OCI-LY7 (cell line): ENCODE data around the gene BCLAF1. TPM values are rescaled to one million over a fixed set of nuclear protein-coding genes. Genes with fewer than 3 reads are reported as not detected.

Experiments used
- BruUV-seq: library from RNA; stranded (reverse); fragments of 400-500 nt; replicated peaks from 2 replicates; lab custom pipeline; 2021; lab: Mats Ljungman, UMichigan
- CTCF ChIA-PET: fragments of 300-600 bp; sonication (Branson Sonifier 250); formaldehyde crosslinking; loops from one replicate; lab custom pipeline; 2022; ENCODE audit warnings: antibody characterized with exemption; ENCODE audit not compliant: unreplicated experiment; lab: Charles Lee
- POLR2A ChIA-PET: fragments of 300-600 bp; sonication (Branson Sonifier 250); formaldehyde crosslinking; loops from one replicate; lab custom pipeline; 2022; ENCODE audit warnings: antibody characterized with exemption; lab: Charles Lee
- DNase-seq: peaks from one replicate; pipeline ENCODE4 v3.0.0-alpha.2; 2015; ENCODE audit warnings: low spot score
- H2AFZ ChIP-seq: fragments of 200-600 bp; sonication (generic), shearing (Covaris generic); 2 replicates; pipeline ENCODE4 v1.6.1; 2014; ENCODE audit warnings: mild to moderate bottlenecking, antibody characterized with exemption, low read length, moderate library complexity
- H3K27ac ChIP-seq: fragments of 200-600 bp; sonication (generic); 2 replicates; pipeline ENCODE4 v1.5.1; 2014; ENCODE audit warnings: mixed run types, low read depth, mild to moderate bottlenecking, moderate library complexity, low read length, inconsistent platforms; ENCODE audit not compliant: poor library complexity, severe bottlenecking
- H3K36me3 ChIP-seq: fragments of 200-600 bp; sonication (generic); 2 replicates; pipeline ENCODE4 v1.6.1; 2014; ENCODE audit warnings: mild to moderate bottlenecking, antibody characterized with exemption, low read length, moderate library complexity, mixed read lengths; ENCODE audit not compliant: insufficient read depth
- H3K4me1 ChIP-seq: fragments of 200-600 bp; sonication (generic); 2 replicates; pipeline ENCODE4 v1.5.1; 2014; ENCODE audit warnings: mild to moderate bottlenecking, low read length; ENCODE audit not compliant: insufficient read depth, poor library complexity, severe bottlenecking
- H3K4me2 ChIP-seq: fragments of 200-600 bp; sonication (generic); 2 replicates; pipeline ENCODE4 v1.6.1; 2014; ENCODE audit warnings: mild to moderate bottlenecking, low read length
- H3K4me3 ChIP-seq: fragments of 200-600 bp; sonication (generic); 2 replicates; pipeline ENCODE4 v1.5.1; 2014; ENCODE audit warnings: mild to moderate bottlenecking, low read depth, low read length; ENCODE audit not compliant: poor library complexity, severe bottlenecking
- H3K79me2 ChIP-seq: fragments of 200-600 bp; sonication (generic); 2 replicates; pipeline ENCODE4 v1.6.1; 2016; ENCODE audit warnings: low read depth, mild to moderate bottlenecking, low read length, moderate library complexity, mixed read lengths; ENCODE audit not compliant: insufficient read depth
- H3K9me2 ChIP-seq: fragments of 200-600 bp; sonication (generic); 2 replicates; pipeline ENCODE4 v1.6.1; 2016; ENCODE audit warnings: mild to moderate bottlenecking, low read length, mixed read lengths; ENCODE audit not compliant: insufficient read depth
- H3K9me3 ChIP-seq: fragments of 200-600 bp; sonication (generic); 2 replicates; pipeline ENCODE4 v1.6.1; 2014; ENCODE audit warnings: mild to moderate bottlenecking, mixed run types, low read length, mixed read lengths
- H4K20me1 ChIP-seq: fragments of 200-600 bp; sonication (generic); 2 replicates; pipeline ENCODE4 v1.6.1; 2014; ENCODE audit warnings: mild to moderate bottlenecking, antibody characterized with exemption, low read length, moderate library complexity, mixed read lengths; ENCODE audit not compliant: insufficient read depth
- CTCF ChIP-seq: fragments of 200-600 bp; sonication (generic); conservative IDR thresholded peaks from 2 replicates; pipeline ENCODE4 v1.5.1; 2014; ENCODE audit warnings: mild to moderate bottlenecking, antibody characterized with exemption, low read length, moderate library complexity, mixed read lengths
- EZH2phosphoT487 ChIP-seq: fragments of 200-600 bp; sonication (generic); IDR thresholded peaks from 2 replicates; pipeline ENCODE4 v1.6.1; 2018; ENCODE audit warnings: low read depth, borderline replicate concordance, mild to moderate bottlenecking, mixed run types, antibody characterized with exemption, low read length, moderate library complexity, mixed read lengths
- intact Hi-C: fragments of 100-400 bp; cut with micrococcal nuclease; formaldehyde crosslinking; loops from one replicate; pipeline ENCODE4 v1.10.0; 2022; ENCODE audit not compliant: unreplicated experiment
- total RNA-seq, 2 experiments: library from RNA; depleted of rRNA in 1 of 2; stranded (reverse); fragments of >200 nt in 1 of 2; shearing (Covaris generic) in 1 of 2; gene quantifications; 2 replicates each; pipeline ENCODE4 v1.2.3, GENCODE V29; 2014 to 2022

The BCLAF1 gene
- total RNA-seq, 2 experiments from 2014 or later = 130 to 186 TPM

GRCh38 chr6:136289327-136289578, 393 bp downstream of the BCLAF1 start:
- CTCF ChIA-PET = interaction anchor here (1.1 kb wide), 1 partner anchor 63 kb away, joined by 3 read pairs; no protein-coding TSS in a partner anchor
- peak overlapping the region; percentile 97 for H3K27ac ChIP-seq
- peak overlapping the region; percentile 88 for H3K4me3 ChIP-seq
- no peaks in the 10 kb centered on the region for H3K9me3 ChIP-seq
- POLR2A ChIA-PET = interaction anchor here (0.5 to 5.1 kb wide), 12 partner anchors 8 to 532 kb away, joined by 3 to 99 read pairs (median 6); partner anchors contain the start of gene MTFR2
- H3K4me2 ChIP-seq = peak overlapping the region; percentile 91
- peaks cover 37% of the 10 kb centered on the region for H4K20me1 ChIP-seq
- intact Hi-C loops = loop anchor here (1.0 to 10.0 kb wide), 3 partner anchors 39 to 791 kb away; partner anchors contain the start of genes MAP3K5 and MTFR2
- H3K79me2 ChIP-seq = peaks cover 55% of the 10 kb centered on the region
- TSS peak; percentile 62 for BruUV-seq
- H3K9me2 ChIP-seq = no peaks in the 10 kb centered on the region
- peak; percentile 95 for DNase-seq
- peak overlapping the region; percentile 53; the same call in 1 of the 2 replicates for H2AFZ ChIP-seq
- peaks cover 47% of the 10 kb centered on the region for H3K4me1 ChIP-seq
- no peak for TF ChIP-seq EZH2phosphoT487
- TF ChIP-seq CTCF = peak; percentile 40; the same call in 1 of the 2 replicates
- H3K36me3 ChIP-seq = peaks cover 47% of the 10 kb centered on the region

- Histone ChIP-seq H3K4me2 (peak overlapping the region; percentile 91), H4K20me1 (peaks cover 39% of the 10 kb centered on the region), H3K36me3 (peaks cover 48% of the 10 kb centered on the region), H3K9me2 (no peaks in the 10 kb centered on the region), H2AFZ (no peak overlapping the region; the same call in 1 of the 2 replicates), H3K4me3 (peak overlapping the region; percentile 88), H3K9me3 (no peaks in the 10 kb centered on the region), H3K27ac (peak overlapping the region; percentile 97), H3K4me1 (peaks cover 52% of the 10 kb centered on the region), H3K79me2 (peaks cover 60% of the 10 kb centered on the region)
- peak; percentile 68 for DNase-seq
- TF ChIP-seq EZH2phosphoT487 = no peak
- peak; percentile 53; the same call in 1 of the 2 replicates for TF ChIP-seq CTCF
- ChIA-PET CTCF (no interaction called here), POLR2A (interaction anchor here (0.5 to 5.1 kb wide), 10 partner anchors 11 to 793 kb away, joined by 3 to 99 read pairs (median 6); partner anchors contain the start of gene MTFR2)
- BruUV-seq = no TSS peak
- intact Hi-C loops = loop anchor here (1.0 to 10.0 kb wide), 3 partner anchors 38 to 790 kb away; partner anchors contain the start of genes MAP3K5 and MTFR2
Observed at GRCh38 chr6:136288566-136289326, 900 bp downstream of the BCLAF1 start.
